GM13976 (cell line): Measurements from ENCODE around the gene IKBKG.

Experiments used
- DNase-seq: peaks from one replicate; pipeline ENCODE4 v3.0.0; 2012; ENCODE audit warnings: low spot score
- CTCF ChIP-seq: IDR thresholded peaks from 2 replicates; pipeline ENCODE4 v1.5.1; 2012; ENCODE audit warnings: borderline replicate concordance, mild to moderate bottlenecking; ENCODE audit not compliant: insufficient read depth; ENCODE audit errors: extremely low read depth, missing control alignments, control extremely low read depth
- in situ Hi-C: fragments of 300-500 bp; cut with MboI; formaldehyde crosslinking; loops from one replicate; pipeline ENCODE4 v1.12.0; 2022; ENCODE audit warnings: low sequenced_read_pairs, mixed read lengths, inconsistent platforms; ENCODE audit not compliant: unreplicated experiment

The IKBKG gene

DNA sequence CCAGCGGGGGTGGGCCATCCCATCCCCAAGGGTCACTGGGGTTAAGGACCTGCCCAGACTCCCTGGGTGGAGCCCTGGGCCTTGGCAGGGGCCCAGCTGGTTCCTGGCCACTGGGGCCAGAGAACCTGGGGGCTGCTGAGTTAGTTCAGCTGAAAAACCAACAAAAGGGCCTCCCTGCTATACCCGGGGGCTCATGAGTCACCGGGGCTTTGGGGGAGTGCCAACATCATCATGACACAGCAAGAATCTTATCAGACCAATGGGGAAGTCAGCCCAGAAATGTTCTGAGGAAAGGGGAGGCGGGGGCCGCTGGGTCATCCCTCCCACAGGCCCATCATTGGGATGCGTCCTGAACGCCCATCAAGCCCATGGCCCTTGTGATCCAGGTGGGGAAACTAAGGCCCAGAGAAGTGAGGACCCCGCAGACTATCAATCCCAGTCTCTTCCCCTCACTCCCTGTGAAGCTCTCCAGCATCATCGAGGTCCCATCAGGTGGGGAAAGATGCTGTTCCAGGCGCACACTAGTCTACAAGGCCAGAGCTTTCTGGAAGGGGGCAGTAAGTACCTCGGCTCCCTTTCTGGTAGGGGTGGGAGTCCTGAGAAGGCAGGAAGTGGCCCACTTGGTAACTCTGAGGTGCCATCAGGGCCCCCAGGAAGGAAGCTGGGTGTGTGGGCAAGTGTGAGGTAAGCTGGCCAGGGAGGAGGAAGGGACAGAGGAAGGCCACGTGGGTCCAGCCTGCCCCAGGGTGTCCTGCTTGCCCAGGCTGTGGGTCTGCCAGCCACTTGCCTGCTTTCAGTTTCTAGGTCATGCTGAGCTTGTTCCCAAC lies 5.3 kb upstream of the IKBKG start:
- TF ChIP-seq CTCF = no peak
- no peak for DNase-seq
- in situ Hi-C loops = loop anchor here (25.0 kb wide), 1 partner anchor 530 kb away; the partner anchor contains the start of gene IRAK1

DNA sequence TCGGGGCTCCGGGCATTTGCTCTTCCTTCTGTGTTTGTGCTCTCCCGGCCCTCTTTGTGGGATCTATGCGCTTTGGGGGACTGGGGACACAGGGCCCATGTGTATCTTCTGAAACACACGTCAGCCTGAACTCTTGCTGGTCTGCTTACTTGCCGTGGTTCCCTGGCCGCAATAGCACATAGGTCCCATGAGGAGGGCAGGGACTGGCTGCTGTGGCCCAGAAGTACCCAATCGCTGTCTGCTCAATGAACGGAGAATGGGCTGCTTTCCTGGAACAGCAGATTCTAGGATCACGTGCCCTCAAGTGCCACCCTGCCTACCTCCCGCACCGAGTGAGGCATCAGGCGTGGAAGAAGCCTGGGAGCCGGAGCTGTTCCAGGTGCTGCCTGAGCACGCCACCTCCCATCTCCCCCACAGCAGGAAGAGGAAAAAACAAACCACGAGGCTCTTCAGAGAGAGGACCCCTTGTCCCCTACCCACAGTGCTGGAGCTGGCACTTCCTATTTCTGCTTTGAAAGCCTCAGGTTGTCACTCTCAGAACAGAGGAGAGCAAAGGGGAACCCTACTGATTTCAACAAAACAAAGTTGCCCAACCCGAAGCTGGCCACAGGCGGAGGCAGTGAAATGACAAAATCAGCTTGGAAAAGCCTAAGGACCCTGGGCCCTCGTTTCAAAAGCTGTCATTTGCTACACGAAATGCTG lies 4.5 kb upstream of the IKBKG start:
- no peak for TF ChIP-seq CTCF
- in situ Hi-C loops = loop anchor here (25.0 kb wide), 1 partner anchor 531 kb away; the partner anchor contains the start of gene IRAK1
- DNase-seq = no peak

DNA sequence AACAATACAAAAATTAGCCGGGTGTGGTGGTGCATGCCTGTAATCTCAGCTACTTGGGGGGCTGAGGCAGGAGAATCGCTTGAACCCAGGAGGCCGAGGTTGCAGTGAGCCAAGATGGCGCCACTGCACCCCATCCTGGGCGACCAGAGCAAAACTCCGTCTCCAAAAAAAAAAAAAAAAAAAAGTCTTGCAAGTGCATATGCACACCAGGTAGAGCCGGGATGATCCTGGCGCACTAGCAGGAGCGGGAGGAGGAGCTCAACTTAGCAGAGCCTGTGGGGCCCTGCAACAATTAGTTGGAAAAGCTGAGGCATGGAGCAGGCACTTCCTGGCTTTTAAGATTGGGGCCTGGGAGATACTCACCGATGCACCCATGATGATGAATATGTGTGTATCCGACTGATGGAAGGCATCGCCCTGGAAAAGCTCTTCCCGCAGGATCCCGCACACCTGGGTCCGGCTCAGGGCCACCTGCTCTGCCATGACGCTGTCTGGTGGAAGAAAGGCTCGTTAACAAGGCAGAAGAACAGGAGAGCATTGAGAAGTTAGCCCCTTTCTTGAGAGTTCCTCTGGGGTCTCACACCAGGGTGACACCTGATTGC lies 1.6 kb upstream of the IKBKG start:
- in situ Hi-C loops = loop anchor here (25.0 kb wide), 1 partner anchor 533 kb away; the partner anchor contains the start of gene IRAK1
- no peak for TF ChIP-seq CTCF
- DNase-seq = no peak

DNA sequence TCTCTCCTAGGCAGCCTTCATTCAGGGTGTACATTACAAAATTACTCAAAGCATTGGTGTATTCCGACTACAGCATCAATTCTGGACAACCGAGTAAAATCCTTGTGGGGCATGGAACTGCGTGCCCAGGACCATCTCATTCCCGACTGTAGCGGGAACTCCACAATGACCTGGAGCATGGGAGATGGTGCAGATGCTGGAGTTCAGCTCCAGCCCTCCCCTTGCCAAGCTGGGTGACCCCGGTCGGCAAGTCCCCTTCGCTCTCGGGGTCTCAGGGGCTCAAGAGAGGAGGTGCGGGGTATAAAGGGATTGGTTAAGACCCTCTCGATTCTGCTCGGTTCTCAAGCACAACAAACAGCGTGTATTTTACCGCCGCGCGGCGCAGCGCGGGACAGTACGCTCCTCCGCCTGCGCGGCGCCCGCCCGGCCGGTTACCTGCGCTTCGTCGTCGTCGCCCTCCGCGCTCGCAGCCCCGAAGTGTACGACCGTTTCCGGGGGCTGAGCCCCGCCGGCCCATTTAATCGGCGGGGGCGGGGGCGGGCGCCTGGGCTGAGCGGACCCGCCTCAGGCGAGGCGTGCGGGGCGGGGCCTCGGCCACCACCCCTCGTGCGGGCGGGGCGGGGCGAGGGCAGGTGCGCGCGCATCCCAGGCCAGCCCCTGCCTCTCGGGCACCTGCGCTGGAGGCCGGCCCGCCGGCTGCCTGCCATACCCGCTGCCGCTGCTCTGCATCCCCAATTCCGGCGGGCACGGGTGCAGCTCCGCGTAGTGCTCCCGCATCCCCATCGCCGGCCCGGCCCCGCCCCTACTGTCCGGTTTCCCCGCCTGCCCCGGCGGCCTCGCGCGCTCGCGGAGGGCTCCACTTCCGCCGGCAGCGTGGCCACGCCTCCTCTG lies 821 bp upstream of the IKBKG start, which contains the start of gene G6PD:
G6PD (minus strand) TSS at position 493 of the 891 bp plus-strand sequence. CDS start 691 bp downstream, outside the sequence.
- in situ Hi-C loops = loop anchor here (25.0 kb wide), 1 partner anchor 534 kb away; the partner anchor contains the start of gene IRAK1

GRCh38 chrX:154548028-154548316 lies 552 bp downstream of the IKBKG start:
- in situ Hi-C loops = loop anchor here (25.0 kb wide), 1 partner anchor 536 kb away; the partner anchor contains the start of gene IRAK1
- no peak for TF ChIP-seq CTCF
- no peak for DNase-seq

More for the DNA sequence above, 821 bp upstream of the IKBKG start, which contains the start of gene G6PD:
- peak; percentile 91 for DNase-seq
- TF ChIP-seq CTCF = no peak
